KG1 (cell line): Measurements from ENCODE around the gene CD55.
"Not testable (repeated sequence)": the region's sequence is repeated elsewhere in the genome, so short reads cannot be mapped to it uniquely, and the experiment has no call there.

ENCODE experiments used
- DNase-seq: peaks from one replicate; lab custom pipeline; 2025; lab: John Stamatoyannopoulos, UW

The CD55 gene

DNA sequence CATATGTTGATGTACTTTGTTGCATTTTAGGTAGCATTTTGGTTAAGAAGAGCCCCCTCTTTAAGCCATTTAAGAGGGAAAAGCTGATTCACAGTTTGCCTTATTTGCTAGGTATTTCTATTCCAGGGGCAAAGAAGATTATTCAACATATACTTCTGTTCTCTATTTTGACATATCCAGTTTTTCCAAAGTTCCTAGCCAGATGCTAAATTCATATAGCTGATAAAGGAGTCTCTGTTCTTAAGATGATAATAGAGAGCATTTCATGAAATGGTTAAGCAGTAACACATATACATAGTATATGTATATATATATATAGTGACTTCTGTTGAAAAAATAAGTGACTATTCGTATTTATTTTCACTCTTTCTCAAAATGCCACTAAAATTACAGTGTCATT, 15.5 kb upstream of the CD55 start:
- no peak for DNase-seq

DNA sequence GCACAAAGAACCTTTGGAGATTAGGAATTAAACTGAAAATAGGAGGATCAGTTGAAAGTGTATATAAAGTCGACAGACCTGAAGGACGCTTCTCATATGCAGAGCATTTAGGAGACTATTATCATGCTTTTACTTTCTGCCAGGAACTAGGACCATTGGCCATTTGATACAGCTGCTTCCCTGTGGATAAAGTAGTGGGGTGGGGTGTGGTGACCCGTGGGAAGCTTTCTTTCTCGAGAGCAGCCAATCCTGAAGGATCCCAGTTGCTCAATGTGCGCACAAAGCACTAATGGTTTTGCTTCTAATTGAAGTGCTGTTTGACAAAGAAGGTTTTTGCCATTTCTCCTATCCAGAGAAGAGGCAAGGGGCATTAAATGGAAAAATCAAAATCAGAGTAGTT, 14.9 kb upstream of the CD55 start:
- DNase-seq: no peak

DNA sequence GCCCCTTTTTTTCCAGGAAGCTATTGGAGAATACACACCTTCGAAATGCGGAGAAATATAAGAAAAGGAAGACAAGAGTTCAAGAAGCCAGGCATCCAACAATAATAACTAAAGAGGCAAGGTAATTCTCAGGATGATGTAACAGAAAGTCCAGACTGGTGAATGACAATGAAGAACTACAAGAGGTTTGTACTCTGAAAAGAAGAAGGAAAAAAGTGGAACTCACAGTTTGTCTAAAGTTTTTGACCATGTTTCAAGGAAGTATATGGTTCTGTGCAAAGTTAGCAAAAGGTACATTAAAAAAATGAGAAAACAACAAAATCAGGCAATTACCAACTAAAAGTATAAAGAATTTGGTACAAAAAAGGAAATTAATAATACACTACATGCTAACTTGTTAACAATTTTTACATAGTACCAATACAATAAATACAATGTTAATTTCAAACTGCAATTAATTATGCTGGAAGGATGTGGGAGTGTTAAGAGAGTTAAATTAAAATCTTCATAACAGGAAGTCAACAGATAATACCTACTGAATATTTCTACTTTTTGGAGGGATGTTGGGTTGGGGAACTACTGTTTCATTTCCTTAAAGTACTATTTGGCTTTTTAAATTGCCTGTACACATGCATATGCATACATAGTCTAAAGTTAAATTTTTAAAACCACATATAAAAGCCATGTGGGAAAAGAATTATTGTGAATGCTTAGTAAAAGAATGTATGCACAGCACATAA, 12.9 kb upstream of the CD55 start:
- DNase-seq: no peak

DNA sequence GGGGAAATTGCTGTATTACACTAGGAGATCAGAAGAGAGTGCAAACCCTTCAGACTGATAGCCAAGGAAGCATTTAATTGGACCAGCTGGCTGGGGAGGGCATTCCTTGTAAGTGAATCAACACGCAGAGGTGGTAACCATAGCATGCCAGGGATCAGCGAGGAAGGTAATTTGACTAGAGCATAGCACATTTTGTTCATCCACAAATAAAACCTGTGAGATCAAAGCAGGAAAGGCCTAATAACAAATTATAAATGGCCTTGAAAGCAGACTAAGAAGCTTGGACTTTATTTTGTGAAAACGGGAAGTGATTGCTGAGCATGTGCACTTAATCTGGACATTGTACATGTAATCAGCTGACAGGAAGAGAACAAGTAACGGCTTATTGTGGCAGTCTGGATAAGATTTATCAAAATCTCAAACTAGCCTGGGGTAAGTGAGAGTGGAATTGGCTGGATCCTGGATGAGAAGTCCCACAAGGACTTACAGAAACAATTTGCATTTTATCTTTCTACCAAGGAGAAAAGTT, 11.7 kb upstream of the CD55 start:
- DNase-seq: no peak

DNA sequence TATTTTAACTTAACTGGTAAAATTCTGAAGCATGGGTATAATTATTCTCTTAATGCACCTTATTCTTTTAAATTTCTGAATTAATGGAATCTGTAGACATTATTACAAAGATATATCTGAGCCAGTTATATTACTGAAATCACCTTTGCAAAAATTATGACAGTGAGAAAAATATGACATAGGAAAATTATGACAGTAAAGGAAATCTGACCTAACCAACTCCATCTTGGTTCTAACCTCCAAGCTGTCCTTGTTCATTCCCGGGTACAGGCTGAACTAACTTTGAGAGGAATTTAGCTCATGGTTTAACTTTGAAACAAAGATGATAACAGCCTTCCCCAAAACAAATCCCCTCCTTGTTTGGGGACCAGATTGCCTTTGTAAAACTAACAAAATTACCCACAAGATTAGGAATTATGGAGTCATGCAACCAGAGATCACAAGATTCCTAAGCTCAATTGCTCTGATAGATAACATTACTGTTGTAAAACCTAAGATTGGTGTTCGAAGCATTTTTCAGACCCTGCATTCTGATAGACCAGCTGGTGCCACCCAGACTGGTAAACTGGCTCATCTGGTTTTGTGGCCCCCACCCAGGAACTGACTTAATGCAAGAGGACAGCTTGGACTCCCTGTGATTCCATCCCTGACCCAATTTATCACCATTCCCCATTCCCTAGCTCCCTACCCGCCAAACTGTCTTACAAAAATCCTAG, 9.4 kb upstream of the CD55 start:
- DNase-seq: no peak

DNA sequence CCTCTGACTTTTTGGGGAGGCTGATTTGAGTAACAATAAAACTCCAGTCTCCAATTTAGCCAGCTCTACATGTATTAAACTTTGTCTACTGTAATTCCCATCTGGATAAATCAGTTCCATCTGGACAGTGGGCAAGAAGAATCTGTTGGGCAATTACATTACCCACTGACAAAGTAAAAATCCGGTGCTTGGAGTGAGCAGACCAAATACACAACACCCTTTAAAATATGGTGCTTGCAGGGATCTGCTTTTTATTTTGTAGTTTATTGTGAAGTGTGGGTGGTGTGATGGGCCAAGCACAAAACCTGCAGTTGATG, 8.9 kb upstream of the CD55 start:
- DNase-seq: no peak

DNA sequence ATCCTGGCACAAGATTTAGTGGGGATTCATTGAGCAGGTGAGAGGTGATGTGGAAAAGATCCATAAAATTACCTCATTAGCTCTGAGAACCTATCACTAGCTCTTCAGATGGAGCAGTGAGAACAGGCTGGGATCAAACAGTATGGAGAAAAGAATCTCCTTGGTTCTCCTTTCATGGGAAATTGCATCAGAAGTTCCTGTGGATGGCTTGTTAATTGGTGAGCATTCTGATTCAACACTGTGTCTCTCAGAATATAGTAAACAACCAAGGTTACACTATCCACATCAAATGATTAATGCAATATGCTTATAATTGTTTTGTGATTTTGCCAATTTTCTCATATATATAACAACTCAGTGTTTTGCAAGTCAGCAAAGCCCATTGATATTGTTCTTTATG, 8.3 kb upstream of the CD55 start:
- no peak for DNase-seq

DNA sequence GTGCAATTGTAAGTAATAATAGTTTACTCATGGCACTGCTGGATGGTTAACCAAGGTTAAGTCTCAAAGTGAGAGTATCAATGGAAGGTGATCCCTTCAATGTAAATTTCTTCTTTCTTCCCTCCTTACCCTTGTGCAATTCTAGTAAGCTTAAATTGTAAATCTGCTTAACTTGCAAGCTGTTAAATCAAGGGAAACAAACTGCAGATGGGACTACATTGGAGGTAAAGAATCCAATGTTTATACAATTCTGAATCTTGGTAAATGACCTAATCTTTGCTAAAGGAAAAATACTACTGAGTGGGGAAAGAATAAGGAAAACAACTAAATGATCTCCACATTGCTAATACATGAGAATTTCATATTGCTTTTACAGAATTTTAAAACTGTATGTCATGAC, 6.7 kb upstream of the CD55 start:
- no peak for DNase-seq

DNA sequence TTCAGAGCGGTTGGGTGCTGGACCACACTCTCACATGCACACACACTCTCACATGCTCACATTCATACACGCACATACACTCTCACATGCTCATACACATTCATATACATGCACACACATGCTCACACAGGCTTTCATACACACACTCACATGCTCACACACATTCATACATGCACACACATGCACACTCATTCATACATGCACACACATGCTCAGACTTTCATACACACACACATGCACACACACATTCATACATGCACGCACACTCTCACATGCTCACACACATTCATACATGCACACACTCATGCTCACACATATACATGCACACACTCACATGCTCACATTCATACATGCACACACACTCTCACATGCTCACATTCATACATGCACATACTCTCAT, 6.0 kb upstream of the CD55 start:
- DNase-seq: no peak

DNA sequence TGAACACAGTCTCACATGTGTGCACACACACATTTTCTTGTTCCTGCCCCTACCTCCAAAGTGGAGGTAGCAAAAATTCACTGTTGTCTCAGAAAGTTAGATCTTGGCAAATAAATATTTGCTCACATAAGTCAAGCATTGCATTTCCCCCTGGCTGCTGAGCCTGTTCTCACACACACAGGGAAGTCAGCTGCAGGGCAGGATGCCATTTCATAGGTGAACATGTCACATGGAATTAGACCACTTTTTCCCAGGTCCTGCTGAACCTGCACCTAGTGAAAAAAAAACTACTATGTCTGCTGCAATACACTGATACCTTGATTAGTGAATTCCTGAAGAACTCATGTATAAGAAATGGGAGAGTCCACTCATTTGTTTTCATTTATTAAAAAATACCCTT, 5.3 kb upstream of the CD55 start:
- DNase-seq: no peak

DNA sequence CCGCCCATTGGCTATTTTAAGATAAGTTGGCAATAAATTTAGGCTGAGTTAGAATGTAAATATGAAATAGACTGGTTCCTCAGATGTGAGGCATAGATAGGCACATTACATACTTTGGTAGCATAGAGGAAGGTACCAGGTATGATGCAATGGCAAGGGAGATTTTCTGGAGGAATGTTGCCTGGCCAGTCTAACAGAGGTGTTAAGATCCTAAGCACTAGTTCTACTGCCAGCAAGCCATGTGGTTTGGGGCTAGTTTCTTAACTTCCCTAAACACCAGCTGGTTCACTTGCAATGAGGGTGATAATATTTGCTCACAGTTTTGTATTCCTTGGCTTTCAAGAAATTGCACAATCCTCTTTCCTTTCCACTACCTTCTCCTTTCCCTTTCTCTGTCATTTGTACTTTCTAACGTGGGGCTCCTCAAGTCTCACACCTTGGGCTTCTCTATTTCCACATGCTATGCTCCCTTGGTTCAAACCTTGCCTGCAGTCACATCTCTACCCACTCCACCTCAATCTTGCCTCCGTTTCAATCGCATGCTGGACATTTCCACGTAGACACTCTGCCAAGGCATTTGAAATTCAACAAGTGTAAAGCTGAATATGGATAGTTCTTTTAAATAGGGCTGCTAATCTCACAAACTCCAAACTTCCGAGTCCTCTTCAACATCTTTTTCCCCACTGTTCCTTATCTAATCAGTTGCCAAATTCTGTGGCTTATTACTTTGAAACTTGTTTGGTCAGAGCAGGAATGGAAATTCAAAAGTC, 4.7 kb upstream of the CD55 start:
- peak; percentile 14 for DNase-seq

DNA sequence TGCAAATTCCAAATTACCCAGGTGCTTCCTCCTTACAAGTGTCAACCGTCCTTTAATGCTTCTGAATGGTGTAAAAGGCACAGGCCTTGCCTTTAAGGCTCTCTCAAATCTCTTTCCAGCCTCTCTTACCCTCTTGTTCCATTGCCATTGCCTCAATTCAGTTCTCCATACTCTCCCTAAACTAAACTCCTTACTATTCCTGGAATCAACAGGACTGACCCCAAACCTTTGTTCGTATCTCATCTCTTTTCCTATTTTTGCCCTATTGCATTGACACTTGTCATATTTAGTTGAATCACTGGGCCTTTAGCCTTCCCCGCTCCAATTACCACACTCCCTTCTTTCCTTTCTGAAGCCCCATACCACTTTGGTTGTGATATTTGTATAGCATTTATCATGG, 3.9 kb upstream of the CD55 start:
- DNase-seq: no peak

DNA sequence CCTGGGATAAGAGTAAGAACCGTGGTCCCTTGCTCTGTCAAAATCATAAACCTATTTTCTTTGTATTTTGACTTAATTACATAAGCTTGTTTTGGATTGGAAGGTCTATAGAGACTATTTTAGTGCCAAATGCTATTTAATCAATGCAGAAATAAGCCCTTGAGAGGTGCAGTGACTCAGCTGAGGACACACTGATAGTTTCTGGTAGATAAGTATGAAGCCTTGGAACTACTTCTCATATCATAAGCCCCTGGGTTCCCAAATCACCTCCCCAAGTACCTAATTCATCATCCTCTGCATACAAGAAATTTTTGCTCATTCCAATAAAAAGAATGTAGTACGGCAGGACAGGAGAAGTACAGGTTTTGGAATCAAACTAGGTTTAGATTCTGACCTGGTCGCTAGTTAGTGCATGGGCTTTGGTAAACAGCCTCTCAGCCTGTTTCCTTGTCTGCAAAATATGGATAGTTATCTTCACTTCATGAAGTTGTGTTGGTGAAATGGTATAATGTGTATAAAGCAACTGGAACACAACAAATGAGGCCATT, 3.3 kb upstream of the CD55 start:
- no peak for DNase-seq

DNA sequence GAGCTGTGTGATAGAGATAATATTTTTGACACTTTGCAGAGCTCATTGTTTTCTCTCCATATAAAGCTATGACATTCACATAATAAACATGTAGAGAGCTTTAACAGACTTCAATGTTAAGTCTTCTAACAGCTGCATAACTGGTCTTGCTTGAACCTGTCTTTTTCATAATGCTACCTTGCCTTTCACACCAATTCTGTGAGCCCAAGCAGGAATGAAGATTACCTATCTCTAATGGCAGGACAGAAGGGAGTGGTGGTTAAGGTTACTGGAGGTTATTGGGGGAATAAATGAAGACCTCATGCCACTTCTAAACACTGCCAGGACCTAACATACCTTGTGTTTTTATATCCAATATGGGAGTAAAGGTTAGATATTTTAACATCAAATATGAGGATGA, 2.3 kb upstream of the CD55 start:
- no peak for DNase-seq

DNA sequence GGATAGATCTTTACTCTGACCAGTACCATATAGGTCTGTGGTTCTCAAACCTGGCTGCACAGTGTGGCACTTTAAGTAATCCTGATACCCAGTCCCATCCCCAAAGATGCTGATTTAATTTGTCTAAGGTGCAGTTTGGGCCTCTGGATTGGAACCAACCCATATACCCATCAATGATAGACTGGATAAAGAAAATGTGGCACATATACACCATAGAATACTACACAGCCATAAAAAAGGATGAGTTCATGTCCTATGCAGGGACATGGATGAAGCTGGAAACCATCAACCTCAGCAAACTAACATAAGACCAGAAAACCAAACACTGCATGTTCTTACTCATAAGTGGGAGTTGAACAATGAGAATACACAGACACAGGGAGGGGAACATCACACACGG, 1.4 kb upstream of the CD55 start:
- DNase-seq: not testable (repeated sequence)

DNA sequence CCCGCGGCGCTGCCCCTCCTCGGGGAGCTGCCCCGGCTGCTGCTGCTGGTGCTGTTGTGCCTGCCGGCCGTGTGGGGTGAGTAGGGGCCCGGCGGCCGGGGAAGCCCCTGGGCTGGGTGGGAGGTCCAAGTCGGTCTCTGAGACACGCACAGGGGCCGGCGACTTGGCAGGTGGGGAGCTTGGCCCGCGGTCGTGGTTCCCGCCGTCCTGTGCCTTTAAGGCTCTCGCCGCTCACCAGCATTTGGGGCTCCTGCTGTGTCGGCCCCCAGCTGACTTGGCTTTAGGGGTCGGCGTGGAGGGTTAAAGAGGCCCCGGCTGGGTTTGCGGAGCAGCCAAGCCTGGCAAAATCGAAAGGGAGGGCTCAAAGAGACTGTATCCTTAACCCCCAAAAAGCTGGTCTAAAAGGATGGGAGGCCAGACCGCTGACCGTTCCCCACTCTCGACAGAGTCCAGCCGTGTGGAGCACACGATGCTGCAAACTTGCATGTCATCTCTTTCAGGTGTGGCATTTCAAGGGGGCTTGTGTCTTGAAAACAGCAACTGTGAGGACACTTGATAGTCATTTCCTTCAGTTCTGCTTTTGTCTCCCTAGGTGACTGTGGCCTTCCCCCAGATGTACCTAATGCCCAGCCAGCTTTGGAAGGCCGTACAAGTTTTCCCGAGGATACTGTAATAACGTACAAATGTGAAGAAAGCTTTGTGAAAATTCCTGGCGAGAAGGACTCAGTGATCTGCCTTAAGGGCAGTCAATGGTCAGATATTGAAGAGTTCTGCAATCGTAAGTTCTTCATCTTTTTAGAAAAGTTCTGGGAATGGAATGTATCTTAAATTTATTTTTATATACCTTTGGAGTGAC, 540 bp downstream of the CD55 start:
- peak; percentile 13 for DNase-seq

DNA sequence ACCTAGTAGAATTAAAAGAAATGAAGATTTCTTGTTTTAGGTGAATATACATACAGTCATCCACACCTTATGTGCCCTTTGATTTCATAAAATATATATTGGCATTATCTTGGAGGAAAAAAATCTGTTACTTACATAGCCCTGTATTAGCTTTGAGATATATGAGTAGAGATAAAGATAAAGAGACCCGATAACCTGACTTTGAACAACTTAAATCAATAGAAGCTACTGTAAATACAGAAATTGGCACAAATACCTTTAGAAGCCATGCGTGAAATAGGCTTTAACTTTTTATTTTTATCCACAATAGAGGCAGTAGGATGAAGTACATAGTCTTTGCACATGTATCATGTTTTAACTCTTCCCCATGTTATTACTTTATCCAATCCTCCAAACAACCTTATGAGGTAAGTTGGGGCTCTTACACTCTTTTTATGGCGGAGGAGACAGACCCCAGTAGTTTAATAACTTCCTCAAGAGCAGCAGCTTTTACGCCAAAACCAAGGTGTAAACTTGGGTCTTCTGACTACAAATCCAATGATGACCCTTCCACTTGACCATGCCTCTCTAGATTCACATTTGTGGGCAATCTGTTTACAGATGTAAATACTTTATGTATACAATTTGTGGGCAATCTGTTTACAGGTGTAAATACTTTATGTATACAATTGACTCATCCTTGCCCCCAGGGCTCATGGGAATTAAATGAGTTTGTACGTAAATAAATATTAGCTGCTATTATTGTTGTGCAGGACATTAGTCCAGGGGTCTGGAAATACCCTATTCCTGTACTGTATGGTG, 2.1 kb downstream of the CD55 start:
- no peak for DNase-seq

DNA sequence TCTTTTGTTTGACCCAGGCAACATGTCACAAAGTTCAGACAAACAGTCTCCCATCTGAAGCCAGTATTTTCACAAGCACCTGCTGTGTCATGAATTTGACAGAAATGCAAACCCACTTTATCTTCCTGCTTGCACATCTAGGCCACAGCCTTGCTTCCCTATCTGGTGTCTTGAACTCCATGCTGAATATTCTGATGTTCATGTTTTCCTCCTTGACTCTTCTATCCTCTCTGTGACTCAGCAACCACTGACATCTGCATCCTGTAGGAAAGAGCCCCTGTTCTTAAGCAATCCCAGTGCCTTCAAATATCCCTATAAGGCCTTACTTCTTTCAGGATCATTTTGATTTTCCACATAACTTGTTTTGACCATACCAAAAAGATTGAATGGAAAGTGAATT, 6.5 kb downstream of the CD55 start:
- DNase-seq: no peak

DNA sequence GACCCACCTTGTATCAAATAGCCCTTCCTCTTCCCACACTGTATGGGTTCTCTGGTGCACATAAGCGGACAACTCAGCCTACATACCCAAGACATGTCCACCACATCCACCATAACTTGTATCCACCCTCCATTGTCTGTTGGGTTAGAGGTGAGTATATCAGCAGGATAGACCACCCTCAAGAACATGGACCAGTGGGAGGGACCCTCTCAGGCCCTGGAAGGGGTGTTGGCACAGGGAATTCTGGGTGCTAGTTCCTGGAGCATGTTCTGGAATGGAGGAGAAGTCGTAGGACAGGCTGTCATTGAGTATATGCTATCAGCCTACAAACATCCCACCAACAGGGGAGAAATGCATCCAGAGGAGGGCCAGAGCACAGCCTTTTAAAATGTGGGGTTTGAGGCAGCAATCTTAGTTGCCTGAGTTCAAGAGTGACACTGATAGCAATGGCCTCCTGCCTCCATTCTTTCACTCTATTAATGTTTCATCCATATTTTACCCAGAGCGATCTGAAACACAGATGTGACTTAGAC, 7.5 kb downstream of the CD55 start:
- DNase-seq: no peak

DNA sequence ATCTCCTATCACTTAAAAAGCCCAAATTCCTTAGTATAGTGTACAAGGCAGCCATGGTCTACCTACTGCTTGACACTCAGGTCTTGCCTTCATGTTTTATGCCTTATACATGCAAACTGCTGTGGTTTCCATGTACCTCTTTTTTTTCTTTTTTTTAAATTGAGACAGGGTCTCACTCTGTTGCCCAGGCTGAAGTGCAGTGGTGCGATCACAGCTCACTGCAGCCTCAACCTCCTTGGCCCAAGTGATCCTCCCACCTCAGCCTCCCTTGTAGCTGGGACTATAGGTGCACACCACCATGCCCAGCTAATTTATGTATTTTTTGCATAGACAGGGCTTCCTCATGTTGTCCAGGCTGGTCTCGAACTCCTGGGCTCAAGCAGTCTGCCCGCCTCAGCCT, 8.0 kb downstream of the CD55 start:
- no peak for DNase-seq
